Measurements from ENCODE around the gene PDRG1. TPM values are rescaled to one million over a fixed set of nuclear protein-coding genes. Genes with fewer than 3 reads are reported as not detected.

PDRG1 gene
- 8.0 TPM in 2 replicates for total RNA-seq (2014; rRNA removed)
- 13.0 TPM for polyA plus RNA-seq (2012)

DNA sequence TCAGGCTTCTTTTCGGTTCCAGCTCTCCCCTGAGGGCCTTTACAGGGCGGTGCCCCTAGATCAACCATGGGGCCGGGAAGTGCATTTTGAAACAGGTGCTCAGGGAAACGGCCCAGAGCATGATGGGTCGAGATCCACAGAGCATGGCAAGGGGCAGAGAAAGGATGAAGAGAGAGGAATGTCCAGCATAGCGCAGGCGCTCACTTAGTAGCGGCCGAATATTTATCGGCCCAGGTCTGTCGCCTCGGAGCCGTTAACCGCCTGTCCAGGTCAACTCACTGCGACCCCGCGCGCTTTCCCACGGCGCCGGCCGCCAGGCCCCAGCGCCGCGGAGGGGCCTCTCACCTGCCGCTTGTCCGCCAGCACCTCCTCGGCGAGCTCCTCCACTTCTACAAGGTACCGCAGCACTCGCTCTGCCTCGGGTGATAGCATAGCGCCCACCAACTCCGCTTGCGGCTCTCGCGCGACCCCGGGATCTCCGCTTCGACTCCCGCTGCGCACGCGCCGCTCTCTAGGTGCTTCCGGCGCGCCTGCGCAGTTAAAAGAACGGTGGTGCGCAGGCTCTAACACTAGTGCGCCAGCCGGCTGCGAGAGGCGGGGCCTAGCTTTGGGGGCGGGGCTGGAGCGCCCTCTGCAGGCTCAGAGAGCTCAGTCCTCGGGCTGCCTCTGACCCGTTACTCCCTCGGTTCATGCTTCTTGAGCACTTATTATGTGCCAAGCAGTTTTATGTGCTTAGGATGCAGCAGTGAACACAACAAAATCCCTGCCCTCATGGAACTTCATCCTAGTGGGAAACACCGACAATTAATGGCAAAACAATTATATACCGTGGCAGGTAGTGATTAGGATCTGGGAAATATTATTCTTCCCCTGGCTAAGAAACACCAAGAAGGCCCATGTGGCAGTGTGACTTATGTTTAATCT lies at the start of gene PDRG1:
PDRG1 (minus strand) TSS at position 517 of the 924 bp plus-strand sequence; CDS start at position 432, 85 bp downstream.
- peak; percentile 91 for DNase-seq (ENCODE audit: low read depth)

GRCh38 chr20:31998246-31998645 lies 46.4 kb upstream of the PDRG1 start:
- DNase-seq (ENCODE audit: low read depth): no peak

DNA sequence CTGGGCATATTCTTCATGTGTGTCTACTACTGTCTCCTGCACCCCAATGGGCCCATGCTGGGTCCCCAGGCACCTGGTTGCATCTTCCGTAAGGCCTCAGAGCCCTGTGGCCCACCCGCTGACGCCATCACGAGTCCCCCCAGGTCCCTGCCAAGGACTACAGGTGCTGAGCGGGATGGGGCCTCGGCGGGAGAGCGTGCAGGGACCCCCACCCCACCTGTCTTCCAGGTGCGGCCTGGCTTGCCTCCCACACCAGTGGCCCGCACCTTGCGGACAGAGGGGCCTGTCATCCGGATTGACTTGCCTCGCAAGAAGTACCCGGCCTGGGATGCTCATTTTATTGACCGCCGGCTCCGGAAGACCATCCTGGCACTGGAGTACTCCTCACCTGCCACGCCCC lies 45.1 kb upstream of the PDRG1 start:
- no peak for DNase-seq (ENCODE audit: low read depth)

DNA sequence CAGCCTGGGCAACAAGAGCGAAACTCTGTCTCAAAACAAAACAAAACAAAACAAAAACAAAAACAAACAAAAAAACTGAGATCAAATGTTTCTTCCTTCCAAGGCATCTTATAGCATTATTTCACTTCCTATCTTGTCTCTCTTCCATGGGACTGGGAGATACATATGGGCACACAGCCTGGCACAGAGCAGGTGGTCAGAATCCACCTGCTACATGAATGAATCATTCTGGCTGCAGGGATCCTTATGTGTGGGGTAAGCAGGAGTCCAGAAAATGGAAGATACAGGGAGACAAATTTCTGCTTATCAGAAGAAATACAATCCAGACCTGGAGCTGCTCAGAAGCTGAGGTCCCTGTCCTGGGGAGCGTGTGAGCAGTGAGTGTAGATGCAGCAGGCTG lies 40.2 kb upstream of the PDRG1 start:
- DNase-seq (ENCODE audit: low read depth): no peak

DNA sequence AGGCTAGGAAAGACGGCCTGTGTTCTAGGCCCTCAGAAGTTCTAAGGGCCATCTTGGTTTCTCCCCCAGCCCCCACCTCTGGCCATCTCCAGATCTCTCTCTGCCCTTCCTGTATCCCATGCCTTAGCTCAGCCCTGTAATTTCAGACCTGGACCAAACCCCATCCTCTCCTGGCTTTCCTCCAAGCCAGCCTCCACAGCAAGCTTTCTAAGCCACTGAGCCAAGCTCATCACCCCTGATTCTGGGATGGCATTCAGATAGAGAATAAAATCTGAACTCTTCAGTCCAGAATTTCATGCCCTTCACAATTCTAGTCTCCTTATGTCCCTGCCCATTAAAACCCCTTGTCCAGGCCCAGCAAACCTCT lies 39.5 kb upstream of the PDRG1 start:
- DNase-seq (ENCODE audit: low read depth): no peak

DNA sequence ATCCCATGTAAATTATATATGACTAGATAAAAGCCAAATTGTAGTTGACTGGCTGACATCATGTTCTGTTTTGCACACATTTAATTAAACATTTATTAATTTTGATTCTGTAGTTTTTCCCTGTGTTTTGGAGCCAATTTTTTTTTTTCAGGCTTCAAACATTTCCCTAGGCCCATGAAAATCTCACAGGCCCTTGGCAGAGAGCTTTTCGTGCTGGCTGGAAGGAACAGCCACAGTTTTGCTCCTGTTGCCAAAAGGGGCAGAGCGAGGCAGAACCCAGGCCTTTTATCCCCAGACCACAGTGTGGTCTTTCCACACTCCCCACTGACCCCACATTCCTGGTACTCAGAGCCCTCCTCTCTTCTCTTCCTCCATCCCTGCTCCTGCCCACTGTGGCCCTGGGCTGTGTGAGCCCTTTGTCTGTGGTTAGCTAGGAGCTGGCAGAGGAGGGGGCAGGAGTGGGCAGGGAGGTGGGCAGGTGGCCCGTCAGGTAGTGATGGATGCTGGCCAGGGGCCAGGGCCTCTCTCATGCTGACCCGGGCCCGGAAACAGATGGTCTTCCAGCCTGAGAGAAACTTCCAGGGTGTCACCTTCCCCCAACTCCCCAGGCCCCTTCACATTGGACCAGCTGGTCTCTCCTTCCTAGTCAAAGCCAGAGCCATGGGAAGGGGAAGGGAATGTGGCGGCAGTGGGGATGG lies 38.9 kb upstream of the PDRG1 start:
- DNase-seq (ENCODE audit: low read depth): no peak

DNA sequence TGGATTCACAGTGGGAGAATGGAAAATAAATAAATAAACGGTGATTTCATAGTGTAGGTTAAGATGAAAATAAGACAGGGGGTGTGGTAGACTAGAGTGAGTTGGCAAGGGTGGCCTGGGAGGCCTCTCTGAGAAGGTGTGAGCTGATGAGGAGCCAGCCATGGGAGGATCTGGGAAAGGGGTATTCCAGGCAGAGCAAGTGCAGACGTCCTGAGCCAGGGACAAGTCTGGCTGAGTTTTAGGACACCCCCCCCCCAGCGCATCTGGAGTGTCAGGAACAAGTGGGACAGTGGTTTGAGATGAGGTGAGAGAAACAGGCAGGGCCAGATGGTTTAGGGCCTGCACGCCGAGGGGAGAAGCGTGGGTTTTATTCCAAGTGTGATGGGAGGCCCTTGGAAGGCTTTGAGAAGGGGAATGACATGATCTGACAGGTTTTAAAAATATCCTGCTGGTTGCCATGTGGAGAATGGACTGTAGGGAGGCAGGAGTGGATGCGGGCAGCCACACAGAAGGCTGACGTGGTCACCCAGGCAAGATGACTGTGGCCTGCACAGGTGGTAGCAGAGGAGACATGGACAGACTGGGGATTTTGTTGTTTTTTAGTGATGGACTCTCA lies 37.3 kb upstream of the PDRG1 start:
- DNase-seq (ENCODE audit: low read depth): no peak

- no peak for DNase-seq (ENCODE audit: low read depth)
These were observed 36.7 kb upstream of the PDRG1 start for GRCh38 chr20:31988430-31989015.

- DNase-seq (ENCODE audit: low read depth): peak; percentile 5
These were observed 35.9 kb upstream of the PDRG1 start for GRCh38 chr20:31987744-31988143.

GRCh38 chr20:31984981-31985471 lies 33.2 kb upstream of the PDRG1 start:
- DNase-seq (ENCODE audit: low read depth): no peak

DNA sequence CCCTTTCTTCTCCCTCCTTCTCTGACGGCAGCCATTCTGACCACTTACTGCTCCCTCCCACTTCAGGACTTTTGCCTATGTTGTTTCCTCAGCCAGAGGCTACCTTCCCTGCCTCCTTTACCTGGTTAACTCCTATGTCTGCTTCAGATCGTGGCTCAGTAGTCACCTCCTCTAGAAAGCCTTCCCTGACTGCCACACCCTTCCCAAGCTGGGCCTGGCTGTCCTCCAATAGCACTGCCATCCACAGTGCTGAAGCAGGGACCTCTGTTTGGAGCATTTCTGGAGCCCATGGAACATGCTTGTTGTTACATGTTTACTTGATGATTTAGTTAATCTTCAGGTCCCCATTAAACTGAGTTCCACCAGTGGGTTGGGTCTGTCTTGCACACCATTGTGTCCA lies 29.9 kb upstream of the PDRG1 start:
- no peak for DNase-seq (ENCODE audit: low read depth)

GRCh38 chr20:31979713-31980426 lies 28.0 kb upstream of the PDRG1 start:
- no peak for DNase-seq (ENCODE audit: low read depth)

GRCh38 chr20:31977080-31977479 lies 25.2 kb upstream of the PDRG1 start:
- DNase-seq (ENCODE audit: low read depth): no peak

GRCh38 chr20:31975874-31976273 lies 24.0 kb upstream of the PDRG1 start:
- no peak for DNase-seq (ENCODE audit: low read depth)

GRCh38 chr20:31974951-31975487 lies 23.2 kb upstream of the PDRG1 start:
- DNase-seq (ENCODE audit: low read depth): no peak

- no peak for DNase-seq (ENCODE audit: low read depth)
These were observed 22.4 kb upstream of the PDRG1 start for GRCh38 chr20:31974296-31974695.

DNA sequence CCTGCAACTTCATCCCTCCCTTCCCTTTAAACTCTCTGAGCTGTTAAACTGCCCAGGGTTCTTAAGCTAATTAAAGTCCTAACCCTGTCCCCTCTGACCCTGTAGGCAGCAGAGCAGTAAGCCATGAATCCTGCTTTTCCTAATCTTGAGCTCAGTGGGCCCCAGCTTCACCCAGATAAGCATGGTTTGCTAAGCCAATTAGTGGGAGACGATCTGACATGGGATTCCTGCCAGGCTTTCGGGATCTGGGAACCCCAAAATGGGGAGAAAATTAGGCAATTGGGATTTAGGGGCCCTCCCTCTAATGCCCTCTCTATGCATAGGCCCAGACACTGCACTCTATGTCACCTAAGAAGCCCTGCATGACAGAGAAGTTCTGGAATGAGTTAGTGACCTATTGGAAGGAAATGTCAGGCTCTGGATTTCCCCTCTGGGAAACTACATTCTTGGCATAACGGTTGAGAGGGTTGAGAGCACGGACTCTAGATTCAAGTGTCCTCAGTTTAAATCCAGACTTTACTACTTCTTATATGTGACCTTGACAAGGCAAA lies 20.7 kb upstream of the PDRG1 start:
- no peak for DNase-seq (ENCODE audit: low read depth)

- no peak for DNase-seq (ENCODE audit: low read depth)
These were observed 18.1 kb upstream of the PDRG1 start for GRCh38 chr20:31969991-31970390.

GRCh38 chr20:31968291-31969126 lies 16.7 kb upstream of the PDRG1 start:
- DNase-seq (ENCODE audit: low read depth): peak; percentile 28

- no peak for DNase-seq (ENCODE audit: low read depth)
These were observed 16.0 kb upstream of the PDRG1 start, which contains the start of gene XKR7 for GRCh38 chr20:31967830-31968249. TSS of gene XKR7 (plus strand) at chr20:31968151. CDS start at chr20:31968176, 25 bp downstream.

Measured in LHCN-M2 (cell line).